NCI-H345 (cell line): ENCODE data around the gene NCAM1.

Experiments used
- DNase-seq: peaks from one replicate; lab custom pipeline; 2025; lab: John Stamatoyannopoulos, UW

Gene NCAM1

GRCh38 chr11:113168354-113169342 is 207.4 kb downstream of the NCAM1 start:
- no peak for DNase-seq

- DNase-seq = no peak
Measured at GRCh38 chr11:113172382-113172951, 211.2 kb downstream of the NCAM1 start.

GRCh38 chr11:113173126-113173525 is 211.9 kb downstream of the NCAM1 start:
- DNase-seq = no peak

GRCh38 chr11:113174882-113175281 is 213.7 kb downstream of the NCAM1 start:
- no peak for DNase-seq

GRCh38 chr11:113176599-113177360 is 215.6 kb downstream of the NCAM1 start:
- no peak for DNase-seq

GRCh38 chr11:113177671-113178070 is 216.5 kb downstream of the NCAM1 start:
- no peak for DNase-seq

- no peak for DNase-seq
Measured at GRCh38 chr11:113178381-113179070, 217.3 kb downstream of the NCAM1 start.

GRCh38 chr11:113179181-113179704 is 218.0 kb downstream of the NCAM1 start:
- no peak for DNase-seq

- no peak for DNase-seq
Measured at GRCh38 chr11:113181094-113181493, 219.9 kb downstream of the NCAM1 start.

- no peak for DNase-seq
Measured at GRCh38 chr11:113182288-113182687, 221.1 kb downstream of the NCAM1 start.

GRCh38 chr11:113184498-113184897 is 223.3 kb downstream of the NCAM1 start:
- no peak for DNase-seq

GRCh38 chr11:113188371-113188834 is 227.2 kb downstream of the NCAM1 start:
- DNase-seq = no peak

- DNase-seq = no peak
Measured at GRCh38 chr11:113189909-113190667, 228.9 kb downstream of the NCAM1 start.

GRCh38 chr11:113192121-113192925 is 231.1 kb downstream of the NCAM1 start:
- DNase-seq = no peak

- DNase-seq = no peak
Measured at GRCh38 chr11:113193016-113193415, 231.8 kb downstream of the NCAM1 start.

- no peak for DNase-seq
Measured at GRCh38 chr11:113193946-113194345, 232.7 kb downstream of the NCAM1 start.

- no peak for DNase-seq
Measured at GRCh38 chr11:113195728-113196127, 234.5 kb downstream of the NCAM1 start.

GRCh38 chr11:113197446-113197845 is 236.2 kb downstream of the NCAM1 start:
- DNase-seq = no peak

GRCh38 chr11:113198972-113199661 is 237.9 kb downstream of the NCAM1 start:
- no peak for DNase-seq
